ENCODE results near the gene NACAD. TPM values are rescaled to one million over a fixed set of nuclear protein-coding genes. Genes with fewer than 3 reads are reported as not detected.
A peak's percentile ranks its signal among the peaks of the same experiment; 100 is the strongest.
"Not testable (repeated sequence)": the region's sequence is repeated elsewhere in the genome, so short reads cannot be mapped to it uniquely, and the experiment has no call there.

The NACAD gene
- total RNA-seq, 6 experiments from 2014 or later = 0.09 to 0.42 (median 0.12) TPM; not detected in 1

- TF ChIP-seq CTCF (IDR thresholded peaks at IDR 0.05) (no peak), POLR2A (IDR thresholded peaks at IDR 0.05) (no peak)
- 52% methylated on average over 5 of the region's 8 CpGs for WGBS (ENCODE audit: insufficient coverage, low coverage, low lambda C conversion rate, missing lambda C conversion rate)
- H3K9me3 ChIP-seq = no peaks in the 10 kb centered on the region
- DNase-seq (no peak), ATAC-seq (no peak)
- peaks cover 0 to 28% (median 12%) of the 10 kb centered on the region in 4 donors for H3K4me1 ChIP-seq
- no peak overlapping the region for H3K4me3 ChIP-seq
- intact Hi-C loops (cut with DNase I) = no loop called here
- peaks cover 0 to 34% (median 12%) of the 10 kb centered on the region in 4 donors for H3K36me3 ChIP-seq
- no peaks in the 10 kb centered on the region for H3K27me3 ChIP-seq
- no peak overlapping the region for H3K27ac ChIP-seq
Measured at GRCh38 chr7:45036796-45037195, 52.0 kb downstream of the NACAD start.

GRCh38 chr7:45036317-45036716 lies 52.5 kb downstream of the NACAD start:
- peaks cover 0 to 28% (median 12%) of the 10 kb centered on the region in 4 donors for H3K4me1 ChIP-seq
- WGBS (ENCODE audit: insufficient coverage, low coverage, low lambda C conversion rate, missing lambda C conversion rate) = 19% methylated on average over 3 of the region's 3 CpGs
- H3K4me3 ChIP-seq = no peak overlapping the region
- intact Hi-C loops (cut with DNase I) = no loop called here
- ATAC-seq (peak in 2 of 4 donors; percentile 16 to 40), DNase-seq (no peak)
- no peaks in the 10 kb centered on the region for H3K27me3 ChIP-seq
- no peak overlapping the region for H3K27ac ChIP-seq
- TF ChIP-seq POLR2A (IDR thresholded peaks at IDR 0.05) (no peak), CTCF (IDR thresholded peaks at IDR 0.05) (no peak)
- no peaks in the 10 kb centered on the region for H3K9me3 ChIP-seq
- H3K36me3 ChIP-seq = peaks cover 0 to 30% (median 9%) of the 10 kb centered on the region in 4 donors

- ATAC-seq = no peak
- Histone ChIP-seq H3K4me3 (no peak overlapping the region), H3K9me3 (no peaks in the 10 kb centered on the region), H3K27ac (no peak overlapping the region), H3K4me1 (peaks cover 0 to 28% (median 12%) of the 10 kb centered on the region in 4 donors), H3K36me3 (peaks cover 0 to 26% (median 7%) of the 10 kb centered on the region in 4 donors), H3K27me3 (no peaks in the 10 kb centered on the region)
- no peak for DNase-seq
- WGBS (ENCODE audit: insufficient coverage, low coverage, low lambda C conversion rate, missing lambda C conversion rate) = 37% methylated on average over 6 of the region's 6 CpGs
- TF ChIP-seq POLR2A (IDR thresholded peaks at IDR 0.05) (no peak), CTCF (IDR thresholded peaks at IDR 0.05) (no peak)
- intact Hi-C loops (cut with DNase I) = no loop called here
Measured at GRCh38 chr7:45035893-45036292, 52.9 kb downstream of the NACAD start.

GRCh38 chr7:45035371-45035770 lies 53.4 kb downstream of the NACAD start:
- intact Hi-C loops (cut with DNase I) = no loop called here
- ATAC-seq (no peak), DNase-seq (no peak)
- no peak for TF ChIP-seq POLR2A (IDR thresholded peaks at IDR 0.05)
- TF ChIP-seq CTCF (IDR thresholded peaks at IDR 0.05) = no peak
- WGBS (ENCODE audit: insufficient coverage, low coverage, low lambda C conversion rate, missing lambda C conversion rate) = 90% methylated on average over 4 of the region's 5 CpGs
- H3K27me3 ChIP-seq = no peaks in the 10 kb centered on the region
- peaks cover 0 to 20% (median 4%) of the 10 kb centered on the region in 4 donors for H3K36me3 ChIP-seq
- no peak overlapping the region for H3K27ac ChIP-seq
- H3K4me3 ChIP-seq = no peak overlapping the region
- peaks cover 0 to 28% (median 12%) of the 10 kb centered on the region in 4 donors for H3K4me1 ChIP-seq
- no peaks in the 10 kb centered on the region for H3K9me3 ChIP-seq

- WGBS (ENCODE audit: insufficient coverage, low coverage, low lambda C conversion rate, missing lambda C conversion rate) = 85% methylated on average over 5 of the region's 5 CpGs
- H3K27ac ChIP-seq; H3K9me3 ChIP-seq; DNase-seq; H3K4me3 ChIP-seq; intact Hi-C loops (cut with DNase I); H3K27me3 ChIP-seq; ATAC-seq: not testable (repeated sequence)
- peaks cover 0 to 15% (median 3%) of the 10 kb centered on the region in 4 donors for H3K36me3 ChIP-seq
- H3K4me1 ChIP-seq = peaks cover 0 to 28% (median 12%) of the 10 kb centered on the region in 4 donors
Measured at GRCh38 chr7:45034710-45035109, 54.1 kb downstream of the NACAD start.

Data from right lobe of liver (tissue), 6 donors.